Epithelial cell of proximal tubule (primary cell): Measurements from ENCODE around the gene NAA60. TPM values are rescaled to one million over a fixed set of nuclear protein-coding genes. Genes with fewer than 3 reads are reported as not detected.

Experiments
- DNase-seq: peaks from one replicate; pipeline ENCODE4 v3.0.0-alpha.2; 2011; ENCODE audit warnings: low read depth
- H3K4me3 ChIP-seq: 2 replicates; pipeline ENCODE4 v1.5.1; 2011; ENCODE audit warnings: low read depth, mild to moderate bottlenecking, low read length
- total RNA-seq: library from RNA; depleted of rRNA; stranded (reverse); fragments of >200 nt; gene quantifications from 2 replicates; pipeline ENCODE4 v1.2.3, GENCODE V29; 2015
- TF ChIP-seq, protein P1 (sequence below): conservative IDR thresholded peaks from 2 replicates; pipeline ENCODE4 v1.5.1; 2012; ENCODE audit warnings: low read depth, mild to moderate bottlenecking, low read length

Gene NAA60
- total RNA-seq, 1 donor from 2014 or later: 19.4 TPM

GRCh38 chr16:3476409-3476808 lies 32.9 kb downstream of the NAA60 start:
- H3K4me3 ChIP-seq: no peak overlapping the region
- TF ChIP-seq, protein P1, sequence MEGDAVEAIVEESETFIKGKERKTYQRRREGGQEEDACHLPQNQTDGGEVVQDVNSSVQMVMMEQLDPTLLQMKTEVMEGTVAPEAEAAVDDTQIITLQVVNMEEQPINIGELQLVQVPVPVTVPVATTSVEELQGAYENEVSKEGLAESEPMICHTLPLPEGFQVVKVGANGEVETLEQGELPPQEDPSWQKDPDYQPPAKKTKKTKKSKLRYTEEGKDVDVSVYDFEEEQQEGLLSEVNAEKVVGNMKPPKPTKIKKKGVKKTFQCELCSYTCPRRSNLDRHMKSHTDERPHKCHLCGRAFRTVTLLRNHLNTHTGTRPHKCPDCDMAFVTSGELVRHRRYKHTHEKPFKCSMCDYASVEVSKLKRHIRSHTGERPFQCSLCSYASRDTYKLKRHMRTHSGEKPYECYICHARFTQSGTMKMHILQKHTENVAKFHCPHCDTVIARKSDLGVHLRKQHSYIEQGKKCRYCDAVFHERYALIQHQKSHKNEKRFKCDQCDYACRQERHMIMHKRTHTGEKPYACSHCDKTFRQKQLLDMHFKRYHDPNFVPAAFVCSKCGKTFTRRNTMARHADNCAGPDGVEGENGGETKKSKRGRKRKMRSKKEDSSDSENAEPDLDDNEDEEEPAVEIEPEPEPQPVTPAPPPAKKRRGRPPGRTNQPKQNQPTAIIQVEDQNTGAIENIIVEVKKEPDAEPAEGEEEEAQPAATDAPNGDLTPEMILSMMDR: no peak
- DNase-seq: no peak

GRCh38 chr16:3478242-3478925 lies 34.9 kb downstream of the NAA60 start:
- DNase-seq: no peak
- TF ChIP-seq, protein P1: no peak
- no peak overlapping the region for H3K4me3 ChIP-seq

- no peak for DNase-seq
- TF ChIP-seq, protein P1: no peak
- H3K4me3 ChIP-seq: no peak overlapping the region
Observed at GRCh38 chr16:3479654-3480216, 36.3 kb downstream of the NAA60 start.

DNA sequence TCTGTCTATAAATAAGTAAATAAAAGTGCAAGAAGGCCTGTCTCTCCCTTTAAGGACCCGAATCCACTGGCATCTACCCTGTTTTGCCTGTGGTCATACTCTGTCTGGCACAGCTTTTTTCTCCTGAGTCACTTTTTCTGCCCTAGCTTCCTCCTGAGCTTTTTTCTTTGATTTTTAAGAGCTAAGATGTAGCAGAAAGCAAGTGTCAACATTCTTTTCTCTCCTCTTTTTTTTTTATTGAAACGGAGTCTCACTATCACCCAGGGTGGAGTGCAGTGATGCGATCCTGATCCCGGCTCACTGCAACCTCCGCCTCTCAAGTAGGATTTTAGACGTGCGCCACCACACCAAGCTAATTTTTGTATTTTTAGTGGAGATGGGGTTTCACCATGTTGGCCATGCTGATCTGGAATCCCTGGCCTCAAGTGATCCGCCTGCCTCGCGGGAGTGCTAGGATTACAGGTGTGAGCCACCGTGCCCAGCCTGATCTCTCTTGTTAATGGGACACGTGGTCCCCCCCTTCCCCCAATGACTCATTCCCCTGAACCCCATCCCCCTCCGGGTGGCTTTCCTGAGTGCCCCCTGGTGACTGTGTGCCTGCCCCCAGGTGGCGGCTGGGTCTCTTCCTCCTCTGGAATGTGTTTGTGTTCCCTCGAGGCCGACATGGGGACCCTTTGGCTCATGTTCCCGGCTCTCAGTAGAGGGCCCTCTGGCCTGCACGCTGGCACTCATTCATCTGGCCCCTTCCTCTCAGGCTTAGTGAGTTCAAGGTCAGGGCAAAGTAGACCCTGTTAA lies 37.6 kb downstream of the NAA60 start:
- H3K4me3 ChIP-seq: no peak overlapping the region
- DNase-seq: no peak
- TF ChIP-seq, protein P1: no peak

- TF ChIP-seq, protein P1: no peak
- no peak for DNase-seq
- H3K4me3 ChIP-seq: no peak overlapping the region
Observed at GRCh38 chr16:3481696-3482658, 38.5 kb downstream of the NAA60 start.

GRCh38 chr16:3482659-3483241 lies 39.3 kb downstream of the NAA60 start:
- no peak overlapping the region for H3K4me3 ChIP-seq
- no peak for DNase-seq
- TF ChIP-seq, protein P1: no peak
